HG03175 (cell line): ENCODE data around the gene A1BG.
A peak's percentile ranks its signal among the peaks of the same experiment; 100 is the strongest.
"Not testable (repeated sequence)": the region's sequence is repeated elsewhere in the genome, so short reads cannot be mapped to it uniquely, and the experiment has no call there.

Experiments
- ATAC-seq: cut with Tn5 transposase; IDR thresholded peaks from one replicate; pipeline ENCODE4 v1.9.1; 2021; ENCODE audit warnings: mild to moderate bottlenecking, moderate library complexity; ENCODE audit not compliant: unreplicated experiment

A1BG gene

GRCh38 chr19:58386576-58387337 is 33.5 kb upstream of the A1BG start, which contains the start of gene RPS5:
RPS5 (plus strand) TSS chr19:58387269; CDS start chr19:58388138, 869 bp downstream.
- peak; percentile 90 for ATAC-seq

- ATAC-seq, result peak; percentile 11
These were observed 32.7 kb upstream of the A1BG start for GRCh38 chr19:58385891-58386575.

- no peak for ATAC-seq
These were observed 32.1 kb upstream of the A1BG start for GRCh38 chr19:58385313-58385890.

GRCh38 chr19:58382997-58383603 is 29.8 kb upstream of the A1BG start:
- ATAC-seq, result no peak

- ATAC-seq, result no peak
These were observed 28.3 kb upstream of the A1BG start for GRCh38 chr19:58381460-58382212.

- peak; percentile 84 for ATAC-seq
These were observed 27.6 kb upstream of the A1BG start, which contains the start of gene ZNF837 for GRCh38 chr19:58380662-58381459. ZNF837 (minus strand) TSS chr19:58381030; CDS start chr19:58369332, 11,698 bp downstream.

GRCh38 chr19:58380037-58380661 is 26.9 kb upstream of the A1BG start:
- no peak for ATAC-seq

GRCh38 chr19:58379246-58379645 is 26.0 kb upstream of the A1BG start:
- no peak for ATAC-seq

GRCh38 chr19:58376724-58377123 is 23.4 kb upstream of the A1BG start:
- not testable (repeated sequence) for ATAC-seq

- ATAC-seq, result no peak
These were observed 20.9 kb upstream of the A1BG start for GRCh38 chr19:58374200-58374599.

GRCh38 chr19:58372311-58373133 is 19.2 kb upstream of the A1BG start:
- no peak for ATAC-seq

- no peak for ATAC-seq
These were observed 15.5 kb upstream of the A1BG start for GRCh38 chr19:58368561-58369360.

GRCh38 chr19:58367698-58368454 is 14.6 kb upstream of the A1BG start:
- no peak for ATAC-seq

GRCh38 chr19:58366585-58367430 is 13.5 kb upstream of the A1BG start:
- no peak for ATAC-seq

GRCh38 chr19:58364146-58364545 is 10.9 kb upstream of the A1BG start:
- no peak for ATAC-seq
